ENCODE results near the gene GUCY2C.

Gene GUCY2C

DNA sequence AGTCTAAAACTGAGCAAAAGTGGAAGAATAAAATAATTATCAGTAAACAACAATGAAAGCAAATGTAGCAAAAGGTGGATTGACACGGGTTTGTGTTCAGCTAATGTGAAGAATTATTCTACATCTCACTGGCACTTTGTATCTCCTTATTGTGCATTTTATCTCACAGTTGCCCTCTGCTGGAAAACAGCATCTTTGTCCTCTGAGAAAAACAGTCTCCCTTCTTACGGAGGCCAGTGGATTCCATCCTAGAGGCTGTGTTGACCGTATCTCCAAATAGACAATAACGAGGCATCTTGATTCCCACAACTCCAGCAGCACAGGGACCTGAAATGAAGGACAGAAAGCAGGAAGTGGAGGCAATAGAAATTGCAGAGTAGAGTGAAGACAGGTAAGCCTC is 77.4 kb downstream of the GUCY2C start:
- no peak overlapping the region; the same call in 1 of the 2 replicates for H2AFZ ChIP-seq (ENCODE audit: low read depth, low read length)
- H3K27ac ChIP-seq (ENCODE audit: low read length): no peak overlapping the region
- H3K4me3 ChIP-seq (ENCODE audit: low read length): no peak overlapping the region
- no peak for TF ChIP-seq EZH2phosphoT487 (IDR thresholded peaks at IDR 0.05; ENCODE audit: low read depth)
- TF ChIP-seq, protein P1, sequence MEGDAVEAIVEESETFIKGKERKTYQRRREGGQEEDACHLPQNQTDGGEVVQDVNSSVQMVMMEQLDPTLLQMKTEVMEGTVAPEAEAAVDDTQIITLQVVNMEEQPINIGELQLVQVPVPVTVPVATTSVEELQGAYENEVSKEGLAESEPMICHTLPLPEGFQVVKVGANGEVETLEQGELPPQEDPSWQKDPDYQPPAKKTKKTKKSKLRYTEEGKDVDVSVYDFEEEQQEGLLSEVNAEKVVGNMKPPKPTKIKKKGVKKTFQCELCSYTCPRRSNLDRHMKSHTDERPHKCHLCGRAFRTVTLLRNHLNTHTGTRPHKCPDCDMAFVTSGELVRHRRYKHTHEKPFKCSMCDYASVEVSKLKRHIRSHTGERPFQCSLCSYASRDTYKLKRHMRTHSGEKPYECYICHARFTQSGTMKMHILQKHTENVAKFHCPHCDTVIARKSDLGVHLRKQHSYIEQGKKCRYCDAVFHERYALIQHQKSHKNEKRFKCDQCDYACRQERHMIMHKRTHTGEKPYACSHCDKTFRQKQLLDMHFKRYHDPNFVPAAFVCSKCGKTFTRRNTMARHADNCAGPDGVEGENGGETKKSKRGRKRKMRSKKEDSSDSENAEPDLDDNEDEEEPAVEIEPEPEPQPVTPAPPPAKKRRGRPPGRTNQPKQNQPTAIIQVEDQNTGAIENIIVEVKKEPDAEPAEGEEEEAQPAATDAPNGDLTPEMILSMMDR (IDR thresholded peaks at IDR 0.05; ENCODE audit: low read depth, low read length): peak; percentile 78
- H3K9ac ChIP-seq (ENCODE audit: low read length): no peak overlapping the region
- peak overlapping the region; percentile 46 for H3K4me2 ChIP-seq (ENCODE audit: low read length)
- H3K9me3 ChIP-seq (ENCODE audit: insufficient read depth, low read length): no peaks in the 10 kb centered on the region
- peaks cover 39% of the 10 kb centered on the region for H3K4me1 ChIP-seq (ENCODE audit: low read length)
- no peaks in the 10 kb centered on the region for H4K20me1 ChIP-seq (ENCODE audit: insufficient read depth, low read length)
- H3K36me3 ChIP-seq (replicated peaks; ENCODE audit: low read depth, low read length): no peaks in the 10 kb centered on the region
- H3K79me2 ChIP-seq (ENCODE audit: low read length): no peaks in the 10 kb centered on the region
- H3K27me3 ChIP-seq (ENCODE audit: low read depth, low read length): no peaks in the 10 kb centered on the region

- peak overlapping the region; percentile 50 for H3K9ac ChIP-seq (ENCODE audit: low read length)
- H2AFZ ChIP-seq (ENCODE audit: low read depth, low read length): no peak overlapping the region
- peak overlapping the region; percentile 95 for H3K27ac ChIP-seq (ENCODE audit: low read length)
- peaks cover 10% of the 10 kb centered on the region for H3K36me3 ChIP-seq (replicated peaks; ENCODE audit: low read depth, low read length)
- TF ChIP-seq, protein P1 (IDR thresholded peaks at IDR 0.05; ENCODE audit: low read depth, low read length): no peak
- no peak for TF ChIP-seq EZH2phosphoT487 (IDR thresholded peaks at IDR 0.05; ENCODE audit: low read depth)
- H3K4me1 ChIP-seq (ENCODE audit: low read length): peaks cover 45% of the 10 kb centered on the region
- no peaks in the 10 kb centered on the region for H4K20me1 ChIP-seq (ENCODE audit: insufficient read depth, low read length)
- H3K79me2 ChIP-seq (ENCODE audit: low read length): no peaks in the 10 kb centered on the region
- peak overlapping the region; percentile 59 for H3K4me3 ChIP-seq (ENCODE audit: low read length)
- no peaks in the 10 kb centered on the region for H3K27me3 ChIP-seq (ENCODE audit: low read depth, low read length)
- peaks cover 13% of the 10 kb centered on the region; the same call in 1 of the 2 replicates for H3K9me3 ChIP-seq (ENCODE audit: insufficient read depth, low read length)
- H3K4me2 ChIP-seq (ENCODE audit: low read length): peak overlapping the region; percentile 81
Observed at GRCh38 chr12:14614704-14615121, 81.7 kb downstream of the GUCY2C start.

- peak overlapping the region; percentile 95 for H3K27ac ChIP-seq (ENCODE audit: low read length)
Observed at GRCh38 chr12:14613718-14614117, 82.7 kb downstream of the GUCY2C start.

GRCh38 chr12:14612898-14613445 is 83.4 kb downstream of the GUCY2C start:
- H3K79me2 ChIP-seq (ENCODE audit: low read length): no peaks in the 10 kb centered on the region
- TF ChIP-seq, protein P1 (IDR thresholded peaks at IDR 0.05; ENCODE audit: low read depth, low read length): peak; percentile 11; the same call in 1 of the 2 replicates
- TF ChIP-seq EZH2phosphoT487 (IDR thresholded peaks at IDR 0.05; ENCODE audit: low read depth): no peak
- peak overlapping the region; percentile 34; the same call in 1 of the 2 replicates for H3K9ac ChIP-seq (ENCODE audit: low read length)
- H3K9me3 ChIP-seq (ENCODE audit: insufficient read depth, low read length): peaks cover 13% of the 10 kb centered on the region; the same call in 1 of the 2 replicates
- H3K27ac ChIP-seq (ENCODE audit: low read length): peak overlapping the region; percentile 95
- peaks cover 10% of the 10 kb centered on the region for H3K36me3 ChIP-seq (replicated peaks; ENCODE audit: low read depth, low read length)
- no peaks in the 10 kb centered on the region for H4K20me1 ChIP-seq (ENCODE audit: insufficient read depth, low read length)
- H3K27me3 ChIP-seq (ENCODE audit: low read depth, low read length): no peaks in the 10 kb centered on the region
- peaks cover 38% of the 10 kb centered on the region for H3K4me1 ChIP-seq (ENCODE audit: low read length)
- H3K4me2 ChIP-seq (ENCODE audit: low read length): peak overlapping the region; percentile 81
- H2AFZ ChIP-seq (ENCODE audit: low read depth, low read length): peak overlapping the region; percentile 33; the same call in 1 of the 2 replicates
- 0 out of 2 replicates have a peak overlapping the region, but pooled peaks have one; percentile 9 for H3K4me3 ChIP-seq (ENCODE audit: low read length)

More at GRCh38 chr12:14613718-14614117, 82.7 kb downstream of the GUCY2C start:
- Histone ChIP-seq H3K9me3 (ENCODE audit: insufficient read depth, low read length) (peaks cover 13% of the 10 kb centered on the region; the same call in 1 of the 2 replicates), H4K20me1 (ENCODE audit: insufficient read depth, low read length) (no peaks in the 10 kb centered on the region), H3K79me2 (ENCODE audit: low read length) (no peaks in the 10 kb centered on the region), H2AFZ (ENCODE audit: low read depth, low read length) (peak overlapping the region; percentile 33; the same call in 1 of the 2 replicates), H3K4me2 (ENCODE audit: low read length) (peak overlapping the region; percentile 81), H3K9ac (ENCODE audit: low read length) (peak overlapping the region; percentile 50), H3K4me1 (ENCODE audit: low read length) (peaks cover 38% of the 10 kb centered on the region), H3K4me3 (ENCODE audit: low read length) (peak overlapping the region; percentile 59), H3K36me3 (replicated peaks; ENCODE audit: low read depth, low read length) (peaks cover 10% of the 10 kb centered on the region), H3K27me3 (ENCODE audit: low read depth, low read length) (no peaks in the 10 kb centered on the region)
- TF ChIP-seq EZH2phosphoT487 (IDR thresholded peaks at IDR 0.05; ENCODE audit: low read depth): no peak
- TF ChIP-seq, protein P1 (IDR thresholded peaks at IDR 0.05; ENCODE audit: low read depth, low read length): no peak

Data from OCI-LY3 (cell line).